NCI-H2171 treated with DMSO at 0.1 percent for 48 hours (cell line): ENCODE results near the gene FAM13A.

Experiments
- DNase-seq: peaks from one replicate; lab custom pipeline; 2025; lab: John Stamatoyannopoulos, UW

Gene FAM13A

GRCh38 chr4:88810325-88810724, 246.7 kb downstream of the FAM13A start:
- DNase-seq = no peak

- DNase-seq = no peak
These were observed 247.3 kb downstream of the FAM13A start for GRCh38 chr4:88809576-88810219.

DNA sequence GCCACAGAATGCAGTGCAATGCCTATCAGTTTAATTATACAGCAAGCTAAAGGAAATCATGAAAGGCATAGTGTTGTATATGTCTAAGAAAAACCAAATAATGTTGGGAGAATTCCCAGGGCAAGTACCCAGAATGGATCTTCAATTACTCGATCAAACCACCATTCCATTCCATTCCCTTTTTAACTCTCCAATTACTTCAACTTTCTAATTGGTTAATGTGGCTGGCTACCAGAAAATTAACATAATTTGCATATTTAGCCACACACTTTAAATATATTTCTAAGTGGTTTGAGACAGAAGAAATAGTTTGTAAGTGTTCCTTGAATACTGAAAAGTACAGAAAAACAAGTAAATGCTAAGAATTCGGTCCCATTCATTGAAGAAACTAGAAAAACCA, 247.9 kb downstream of the FAM13A start:
- no peak for DNase-seq

DNA sequence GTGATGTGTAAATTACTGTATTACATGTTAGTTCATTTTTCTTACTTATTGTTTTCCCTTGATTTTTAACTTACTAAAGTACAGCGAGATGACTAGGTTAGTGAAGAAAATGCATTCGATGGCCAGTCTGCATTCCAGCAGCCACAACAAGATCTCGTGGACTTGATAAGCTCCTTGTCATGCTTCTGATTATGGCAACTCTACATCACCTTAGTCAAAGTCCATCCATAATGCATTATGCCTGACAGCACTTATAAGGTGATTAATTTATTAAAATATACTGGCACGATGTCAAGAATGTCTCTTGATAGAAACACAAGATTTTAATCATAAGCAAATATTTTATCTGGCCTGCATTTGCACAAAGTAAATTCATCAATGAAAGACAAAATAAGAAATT, 249.5 kb downstream of the FAM13A start:
- no peak for DNase-seq

DNA sequence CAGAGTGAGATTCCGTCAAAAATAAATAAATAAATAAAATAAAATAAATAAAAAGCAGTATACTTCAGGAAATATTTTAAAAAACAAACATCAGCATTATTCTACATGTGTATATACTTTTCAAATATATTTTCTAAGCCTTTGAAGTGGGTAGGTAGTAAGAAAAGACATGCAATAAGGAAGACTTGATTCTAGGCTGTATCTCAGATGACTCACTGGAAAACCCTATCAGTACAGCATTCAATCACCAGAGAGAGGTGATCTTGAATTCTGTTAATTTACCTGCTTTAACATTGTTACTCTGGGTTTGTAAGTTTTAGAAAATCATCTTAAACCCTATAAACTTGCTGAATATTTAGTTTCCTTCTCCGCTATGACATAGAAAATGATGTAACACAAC, 252.8 kb downstream of the FAM13A start:
- no peak for DNase-seq

DNA sequence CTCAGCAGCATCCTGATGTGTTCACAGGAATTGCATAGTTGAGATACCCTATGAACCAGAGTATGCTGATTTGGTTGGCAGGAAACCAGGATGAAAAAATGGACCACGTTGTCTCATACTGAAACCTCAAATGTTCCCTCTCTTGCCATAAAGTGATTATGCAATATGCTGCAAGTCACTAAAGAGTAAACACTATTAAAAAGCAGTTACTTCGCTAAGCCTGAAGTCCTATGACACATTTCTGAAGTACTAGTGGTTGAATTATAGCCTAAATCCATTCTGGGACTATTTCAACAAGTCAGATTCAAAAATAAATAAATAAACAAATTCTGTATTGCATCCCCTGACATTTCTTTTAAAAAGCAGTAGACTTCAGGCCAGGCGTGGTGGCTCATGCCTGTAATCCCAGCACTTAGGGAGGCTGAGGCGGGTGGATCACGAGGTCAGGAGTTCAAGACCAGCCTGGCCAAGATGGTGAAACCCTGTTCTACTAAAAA, 253.3 kb downstream of the FAM13A start:
- no peak for DNase-seq

GRCh38 chr4:88802585-88803286, 254.2 kb downstream of the FAM13A start:
- no peak for DNase-seq

DNA sequence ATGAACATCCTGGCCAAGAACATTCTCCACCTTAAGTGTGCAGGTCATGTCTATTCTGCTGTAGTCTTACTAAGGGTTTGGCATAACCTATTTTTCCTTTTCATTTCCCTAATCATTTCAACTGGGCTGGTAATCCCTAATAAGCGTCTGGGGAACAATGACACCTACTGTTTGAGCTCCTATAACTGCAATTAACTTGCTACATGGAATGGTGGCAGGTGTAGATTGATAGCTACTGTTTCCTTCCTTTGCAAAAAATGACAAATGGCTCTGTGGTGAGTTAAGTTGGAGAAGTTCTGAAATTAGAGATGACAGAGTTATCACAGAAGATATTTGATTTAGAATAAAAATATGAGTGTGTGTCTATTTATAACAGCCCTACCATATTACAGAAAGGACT, 254.8 kb downstream of the FAM13A start:
- no peak for DNase-seq

- DNase-seq = no peak
These were observed 257.1 kb downstream of the FAM13A start for GRCh38 chr4:88799900-88800299.

DNA sequence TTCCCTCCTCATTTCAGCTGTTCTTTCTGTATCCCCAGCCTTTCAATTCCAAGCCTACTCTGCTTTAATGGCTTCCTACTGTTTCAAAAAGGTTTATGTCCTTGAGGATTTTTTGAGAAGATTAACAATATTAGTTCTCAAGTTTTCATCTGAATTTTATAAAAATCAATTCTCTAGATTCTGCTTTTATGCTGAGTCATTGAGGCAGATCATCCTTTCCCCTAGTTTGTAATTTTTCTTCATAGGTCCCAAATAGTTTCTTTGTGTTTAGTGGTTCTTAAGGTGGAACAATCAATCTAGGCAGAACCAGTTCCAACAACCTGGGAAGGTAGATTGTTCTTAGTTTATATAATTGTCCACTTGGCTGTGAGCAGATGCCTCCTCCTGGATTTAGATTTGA, 259.3 kb downstream of the FAM13A start:
- DNase-seq = no peak

- no peak for DNase-seq
These were observed 260.4 kb downstream of the FAM13A start for GRCh38 chr4:88796545-88796944.

DNA sequence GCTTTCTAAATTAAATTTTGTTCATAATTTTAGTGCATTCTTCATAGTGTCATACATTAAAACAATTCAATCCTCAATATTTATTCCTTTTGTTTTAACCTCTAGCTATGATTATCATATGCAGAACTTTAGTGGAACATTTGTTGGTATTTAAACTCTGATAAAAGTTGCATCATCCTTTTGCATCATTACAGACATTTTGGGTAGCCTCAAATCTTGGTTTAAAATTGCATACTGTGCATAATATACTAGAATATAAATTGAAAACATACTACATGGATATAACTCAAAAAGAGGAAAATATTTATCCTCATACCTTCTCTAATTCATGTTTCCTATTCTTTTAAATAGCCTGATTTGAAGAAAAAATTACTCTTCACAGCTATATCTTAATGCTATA, 262.0 kb downstream of the FAM13A start:
- DNase-seq = no peak

DNA sequence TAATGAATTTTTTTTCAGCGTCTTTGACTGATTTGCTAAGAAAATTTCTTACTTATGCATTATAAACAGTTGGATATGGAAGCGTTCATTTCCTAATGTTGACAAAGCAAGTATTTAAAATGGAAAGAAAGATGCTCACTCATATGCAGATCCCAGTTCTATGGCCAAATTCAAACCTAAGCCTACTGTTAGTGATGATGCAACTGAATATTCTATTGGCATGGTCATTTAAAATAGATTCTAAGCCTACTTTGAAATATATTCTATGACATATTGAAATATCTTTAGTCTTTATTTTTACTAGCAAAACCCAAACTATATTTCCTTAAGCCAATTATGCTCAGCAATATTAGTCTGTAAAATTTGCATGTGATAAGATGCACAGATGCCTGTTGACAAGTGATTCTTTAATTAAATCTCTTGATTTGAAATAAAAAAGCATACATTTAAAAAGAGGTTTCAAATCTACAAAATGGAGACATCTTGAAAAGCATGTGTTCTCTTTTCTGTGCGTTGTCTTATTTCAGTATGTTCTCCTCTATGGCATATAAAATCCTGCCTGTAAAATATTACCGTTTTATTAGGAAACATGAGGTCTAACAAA, 262.8 kb downstream of the FAM13A start:
- DNase-seq = no peak

DNA sequence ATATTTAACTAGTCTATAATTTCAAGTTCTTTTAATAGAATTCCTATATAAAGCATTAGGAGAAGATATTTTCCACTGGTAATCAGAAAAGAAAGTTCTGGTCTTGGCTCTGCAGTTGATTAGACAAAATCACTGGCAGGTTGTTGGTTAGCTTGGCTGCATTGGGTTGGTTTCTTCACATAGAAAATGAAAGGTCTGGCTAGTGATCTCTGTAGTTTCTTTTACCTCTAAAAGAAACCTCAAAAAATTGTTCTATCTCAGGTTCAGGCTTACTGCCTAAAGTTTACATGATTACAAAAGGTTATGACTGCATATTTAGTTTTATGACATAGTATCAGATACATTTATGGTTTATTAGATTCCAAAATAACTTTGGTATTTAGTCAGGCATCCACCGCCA, 263.5 kb downstream of the FAM13A start:
- DNase-seq = no peak

DNA sequence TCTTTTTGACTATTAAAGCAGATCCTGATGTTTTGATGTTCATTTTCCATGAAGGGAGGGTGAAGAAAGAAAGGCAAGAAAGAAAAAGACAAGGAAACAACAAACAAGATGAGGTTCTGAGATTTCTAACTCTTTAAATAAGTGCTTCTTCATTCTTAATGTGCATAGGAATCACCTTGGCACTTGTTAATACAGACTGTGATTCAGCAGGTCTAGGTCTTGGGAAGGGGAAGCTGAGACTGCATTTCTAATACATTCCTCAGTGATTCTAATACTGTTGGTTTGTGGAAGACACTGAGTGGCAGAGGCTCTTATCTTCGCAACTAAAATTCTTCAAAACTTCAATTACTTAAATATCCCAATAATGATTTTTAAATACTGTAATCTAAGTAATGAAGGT, 264.2 kb downstream of the FAM13A start:
- DNase-seq = no peak

GRCh38 chr4:88792268-88792781, 264.7 kb downstream of the FAM13A start:
- DNase-seq = no peak

DNA sequence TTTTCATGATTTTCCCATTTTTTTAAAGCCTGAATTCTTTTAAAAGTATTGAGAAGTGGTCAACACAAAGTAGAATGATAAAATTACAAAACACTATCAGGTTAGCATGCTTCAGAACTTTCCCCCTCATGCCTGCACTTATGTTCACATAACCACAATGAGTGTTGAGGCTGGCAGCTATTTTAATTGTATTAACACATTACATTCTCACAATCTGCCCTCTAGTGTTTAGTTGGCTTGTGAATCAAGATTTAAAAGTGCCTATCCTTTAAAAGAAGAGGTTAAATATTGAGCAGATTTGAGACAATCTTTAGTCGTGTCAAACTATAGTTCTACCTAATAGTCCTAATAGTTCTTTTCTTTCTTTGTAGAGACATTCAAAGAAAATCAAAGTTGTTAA, 265.7 kb downstream of the FAM13A start:
- no peak for DNase-seq

DNA sequence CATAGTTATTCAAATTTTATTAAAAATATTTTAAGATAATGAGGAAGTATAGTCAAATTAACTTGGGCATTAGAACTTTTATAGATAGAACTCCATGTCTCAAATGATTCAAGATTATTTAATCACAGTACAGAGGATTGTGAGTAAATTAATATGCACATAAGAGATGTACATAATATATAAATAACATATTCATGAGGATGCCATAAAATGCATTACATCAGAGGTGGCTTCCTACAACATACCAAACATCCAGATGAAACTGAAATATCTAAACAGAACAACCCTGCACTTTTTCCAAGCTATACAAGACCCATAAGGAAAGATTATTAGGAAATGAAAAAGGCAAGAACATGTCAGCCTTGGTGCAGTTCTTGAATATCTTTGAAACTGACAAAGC, 268.1 kb downstream of the FAM13A start:
- DNase-seq = no peak

DNA sequence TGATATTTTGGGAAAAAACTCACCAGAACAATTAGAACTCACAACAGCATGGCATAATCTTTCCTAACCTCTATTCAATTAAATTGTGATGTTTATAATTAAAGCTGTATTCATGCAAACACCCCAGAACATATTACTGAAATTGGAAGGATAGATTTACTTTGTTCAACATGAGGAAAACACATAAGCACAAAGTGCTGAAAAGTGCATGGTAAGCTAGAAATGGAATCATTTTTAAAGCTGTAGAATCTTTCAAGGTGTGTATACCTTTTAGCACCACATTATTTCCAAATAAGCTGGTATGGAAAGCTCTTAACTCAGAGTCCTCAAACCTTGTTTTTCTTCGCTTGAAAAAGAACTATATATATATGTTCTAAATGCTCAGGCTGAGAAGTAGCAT, 268.6 kb downstream of the FAM13A start:
- DNase-seq = no peak

GRCh38 chr4:88786011-88786410, 271.0 kb downstream of the FAM13A start:
- DNase-seq = no peak

GRCh38 chr4:88780389-88780788, 276.6 kb downstream of the FAM13A start:
- DNase-seq = no peak

- DNase-seq = no peak
These were observed 277.6 kb downstream of the FAM13A start for GRCh38 chr4:88779431-88779830.

DNA sequence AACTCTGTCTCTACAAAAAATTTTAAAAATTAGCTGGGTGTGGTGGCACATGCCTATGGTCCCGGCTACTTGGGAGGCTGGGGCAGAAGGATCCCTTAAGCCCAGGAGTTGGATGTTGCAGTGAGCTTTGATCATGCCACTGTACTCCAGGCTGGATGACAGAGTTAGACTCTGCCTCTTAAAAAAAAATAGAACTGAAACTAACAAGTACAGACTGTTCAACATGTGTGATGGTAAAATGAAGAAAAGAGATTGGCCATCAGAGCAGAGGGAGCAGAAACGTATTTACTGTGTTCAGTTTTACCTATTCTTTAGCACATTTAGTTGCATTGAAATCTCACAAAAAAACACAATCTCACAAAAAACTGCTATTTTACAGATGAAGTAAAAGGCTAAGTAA, 281.5 kb downstream of the FAM13A start:
- DNase-seq = no peak
